Measurements from ENCODE around the gene BBX.

- no peak for TF ChIP-seq PPARA (CRISPR knock-in tag; IDR thresholded peaks at IDR 0.05; ENCODE audit: borderline replicate concordance)
- no peak for TF ChIP-seq RARB (CRISPR knock-in tag; IDR thresholded peaks at IDR 0.05)
- no peak for TF ChIP-seq ZNF8 (CRISPR knock-in tag; IDR thresholded peaks at IDR 0.05)
Observed at GRCh38 chr3:107578523-107578922, 55.8 kb downstream of the BBX start.

Measured in SK-N-SH treated with all-trans-retinoic acid at 6 μM for 48 hours (cell line).